ENCODE data around the gene ARMS2. TPM values are rescaled to one million over a fixed set of nuclear protein-coding genes. Genes with fewer than 3 reads are reported as not detected.

The ARMS2 gene, protein sequence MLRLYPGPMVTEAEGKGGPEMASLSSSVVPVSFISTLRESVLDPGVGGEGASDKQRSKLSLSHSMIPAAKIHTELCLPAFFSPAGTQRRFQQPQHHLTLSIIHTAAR
- not detected in 2 replicates for total RNA-seq

DNA sequence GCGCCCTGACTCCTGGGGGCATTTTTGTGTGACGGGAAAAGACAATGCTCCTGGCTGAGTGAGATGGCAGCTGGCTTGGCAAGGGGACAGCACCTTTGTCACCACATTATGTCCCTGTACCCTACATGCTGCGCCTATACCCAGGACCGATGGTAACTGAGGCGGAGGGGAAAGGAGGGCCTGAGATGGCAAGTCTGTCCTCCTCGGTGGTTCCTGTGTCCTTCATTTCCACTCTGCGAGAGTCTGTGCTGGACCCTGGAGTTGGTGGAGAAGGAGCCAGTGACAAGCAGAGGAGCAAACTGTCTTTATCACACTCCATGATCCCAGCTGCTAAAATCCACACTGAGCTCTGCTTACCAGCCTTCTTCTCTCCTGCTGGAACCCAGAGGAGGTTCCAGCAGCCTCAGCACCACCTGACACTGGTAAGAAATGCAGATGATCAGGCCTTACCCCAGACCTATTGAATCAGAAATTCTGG lies at the start of gene ARMS2:
Gene ARMS2 (plus strand): TSS at position 51 of the 478 bp plus-strand sequence. CDS start 75 bp downstream, at position 126.
- no peak for DNase-seq (ENCODE audit: low read depth in 2 of 2)

DNA sequence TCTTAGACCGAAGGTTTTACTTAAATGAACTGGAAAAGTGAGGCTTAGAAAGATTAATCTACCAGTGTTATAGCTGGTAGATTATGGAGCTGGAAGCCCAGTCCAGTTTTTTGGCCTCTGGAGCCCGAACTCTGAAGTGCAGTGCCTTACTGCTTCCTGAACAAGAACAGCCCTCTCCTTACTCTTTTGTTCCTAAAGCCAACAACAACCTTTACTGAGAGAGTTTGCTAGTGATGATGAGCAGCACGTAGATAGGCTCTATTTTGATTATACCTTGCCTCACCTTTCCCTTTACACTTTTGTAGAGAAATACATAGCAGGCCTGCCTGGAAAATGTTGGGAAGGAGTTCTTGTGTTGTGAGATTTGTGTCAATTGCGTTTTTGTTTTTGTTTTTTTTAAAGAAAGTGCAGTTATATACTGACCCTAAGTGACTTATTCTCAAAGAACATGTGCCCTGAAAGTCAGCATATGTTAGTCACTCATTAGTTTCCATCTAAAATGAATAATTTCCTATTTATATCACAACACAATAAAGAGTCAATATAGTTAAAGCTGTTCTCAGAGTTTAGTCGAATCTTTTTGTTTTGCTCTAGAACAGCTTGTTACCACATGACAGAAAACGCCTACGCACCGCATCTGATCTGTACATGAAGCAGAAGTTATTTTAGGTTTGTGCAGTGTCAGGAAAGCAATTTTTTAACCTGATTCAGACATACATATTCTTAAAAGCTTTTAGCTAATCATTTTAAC lies 46.9 kb upstream of the ARMS2 start:
- DNase-seq (ENCODE audit: low read depth in 2 of 2), result peak in 1 of 2 donors; percentile 19

DNA sequence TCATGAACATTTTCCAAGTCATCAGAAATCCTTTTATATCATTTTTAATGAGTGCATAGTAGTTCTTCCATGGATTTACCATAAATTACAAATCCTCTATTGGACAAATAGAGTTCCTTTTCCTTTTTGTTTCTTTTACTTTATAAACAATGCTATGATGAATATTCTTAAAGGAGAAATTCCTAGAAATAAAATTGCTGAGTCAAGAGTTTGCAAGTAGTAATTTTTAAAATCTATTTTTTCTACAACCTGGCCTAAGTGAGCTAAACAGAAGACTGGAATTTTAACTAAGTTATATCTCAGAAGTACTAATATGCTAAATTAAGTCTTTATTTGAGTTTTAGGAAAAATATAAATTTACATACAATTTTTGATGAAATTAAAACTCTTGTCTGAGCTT lies 41.1 kb upstream of the ARMS2 start:
- DNase-seq (ENCODE audit: low read depth in 2 of 2), result no peak

DNA sequence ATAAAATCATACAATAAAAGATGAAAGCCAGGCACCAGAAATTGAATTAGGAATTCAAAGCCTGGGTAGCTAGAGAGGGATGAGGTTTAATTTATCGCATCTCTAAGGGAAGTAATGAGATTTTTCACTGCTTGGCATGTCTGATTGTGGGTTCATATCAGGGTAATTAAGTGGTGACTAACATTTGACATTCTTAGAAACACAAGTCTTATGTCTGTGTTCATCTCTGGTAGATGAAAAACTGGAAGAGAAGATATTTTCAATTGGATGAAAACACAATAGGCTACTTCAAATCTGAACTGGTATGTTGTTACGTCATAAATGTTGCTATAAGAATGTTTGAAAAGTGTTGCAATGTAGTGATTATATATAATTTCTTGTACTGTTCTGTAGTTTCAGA lies 36.8 kb upstream of the ARMS2 start:
- DNase-seq (ENCODE audit: low read depth in 2 of 2), result no peak

DNA sequence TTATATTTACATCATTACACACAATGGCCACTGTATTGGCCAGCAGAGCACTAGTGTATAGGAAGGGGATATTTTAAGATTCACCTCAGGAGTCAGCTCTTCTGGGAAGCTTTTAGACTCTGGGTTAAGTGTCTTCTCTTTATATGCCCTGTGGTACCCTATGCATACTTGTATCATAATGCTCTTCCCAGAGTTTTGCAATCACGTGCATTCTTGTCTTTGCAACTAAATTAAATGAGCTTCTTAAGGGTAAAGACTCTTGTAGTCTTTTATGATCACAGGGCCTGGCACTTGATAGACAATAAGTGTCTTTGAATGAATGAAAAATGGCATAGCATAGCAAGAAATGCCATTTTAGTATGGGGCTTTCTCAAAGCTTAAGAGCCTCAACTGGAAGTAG lies 35.4 kb upstream of the ARMS2 start:
- DNase-seq (ENCODE audit: low read depth in 2 of 2), result no peak

DNA sequence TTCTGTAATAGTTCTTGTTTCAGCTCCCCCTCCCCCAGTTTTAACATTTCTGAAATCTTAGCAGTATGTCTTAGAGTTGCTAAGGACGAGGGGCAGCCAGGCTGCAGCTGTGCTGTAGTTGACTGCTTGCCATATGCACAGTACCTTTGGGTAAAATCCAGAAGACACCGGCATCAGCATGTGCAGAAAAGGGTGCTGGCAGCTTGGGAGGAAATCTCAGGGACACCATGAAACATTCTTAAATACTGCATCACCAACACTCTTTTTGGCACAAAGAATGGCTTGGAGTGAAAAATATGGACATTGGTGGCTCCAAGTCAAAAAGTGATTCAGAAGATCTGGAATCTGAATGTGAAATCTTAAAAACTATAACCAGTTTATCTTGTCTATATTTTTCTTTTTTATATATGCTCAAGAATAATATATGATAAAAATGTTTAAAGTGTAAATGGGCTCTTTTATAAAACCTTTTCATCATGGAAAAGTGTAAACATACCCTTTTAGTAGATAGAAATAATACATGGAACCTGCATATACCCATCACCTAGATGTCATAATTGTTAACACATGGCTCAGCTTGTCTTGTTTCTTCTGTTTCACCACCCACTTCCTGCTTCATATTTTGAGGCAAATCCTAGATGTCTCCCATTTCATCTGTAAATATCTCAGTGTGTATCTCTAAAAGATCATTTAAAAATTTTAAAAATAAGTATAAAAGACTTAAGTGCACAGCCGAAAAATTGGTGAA lies 34.4 kb upstream of the ARMS2 start:
- DNase-seq (ENCODE audit: low read depth in 2 of 2), result peak in 1 of 2 donors; percentile 27

DNA sequence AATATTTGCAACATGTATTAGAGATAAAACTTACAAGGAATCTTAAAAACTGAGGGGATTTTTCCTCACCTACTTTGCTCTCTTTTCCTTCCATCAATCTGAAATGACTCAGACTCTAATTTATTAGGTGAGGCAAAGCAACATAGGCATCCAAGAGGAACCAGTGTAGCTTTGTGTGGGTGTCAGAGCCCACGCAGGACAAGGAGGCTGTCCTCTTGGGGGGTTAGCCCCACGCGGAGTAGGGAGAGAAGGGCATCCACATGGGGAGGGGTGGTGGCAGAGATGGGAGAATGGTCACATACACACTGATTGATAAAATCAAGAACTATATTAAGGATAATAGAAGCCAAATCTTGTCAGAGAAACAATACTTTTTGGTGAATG lies 33.8 kb upstream of the ARMS2 start:
- no peak for DNase-seq (ENCODE audit: low read depth in 2 of 2)

DNA sequence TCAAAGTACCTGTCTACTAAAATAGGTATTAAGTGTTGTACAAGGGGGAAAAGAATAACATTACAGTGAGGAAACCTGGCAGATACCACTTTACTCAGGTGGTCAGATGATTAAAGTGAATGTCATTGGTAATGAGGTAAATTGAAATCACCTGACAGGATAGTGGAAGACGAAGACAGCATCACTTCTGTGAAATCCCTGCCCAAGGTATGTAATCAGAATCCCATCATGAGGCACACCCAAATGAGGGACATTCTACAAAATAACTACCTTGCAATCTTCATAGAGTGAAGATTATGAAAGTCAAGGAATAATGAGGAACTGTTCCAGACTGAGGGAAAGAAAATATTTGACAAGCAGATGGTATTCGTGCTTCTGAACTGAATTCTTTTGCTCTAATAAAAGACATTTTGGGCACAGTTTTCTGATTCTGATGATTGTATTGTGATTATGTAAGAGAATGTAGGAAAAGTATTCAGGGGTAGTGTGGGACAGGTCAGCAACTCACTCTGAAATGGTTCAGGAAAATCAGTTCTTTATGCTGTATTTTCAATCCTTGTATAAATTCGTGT lies 33.3 kb upstream of the ARMS2 start:
- no peak for DNase-seq (ENCODE audit: low read depth in 2 of 2)

DNA sequence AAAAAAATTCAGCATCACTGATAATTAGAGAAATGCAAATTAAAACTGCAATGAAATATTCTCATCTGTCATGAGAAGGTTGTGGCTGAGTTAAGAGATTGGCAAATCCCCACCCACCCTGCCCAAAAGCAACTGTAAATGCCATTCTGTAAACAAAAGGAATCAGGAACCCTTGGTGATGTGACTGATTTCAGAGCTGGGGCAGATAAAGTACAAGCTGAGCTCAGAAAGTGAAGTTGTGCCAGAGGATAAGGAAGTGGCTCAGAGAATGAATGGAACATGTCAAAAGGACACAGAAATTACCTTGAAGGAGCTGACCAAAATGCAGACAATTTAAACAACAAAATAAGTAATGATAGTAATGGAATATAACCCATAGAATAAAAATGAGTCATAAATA lies 32.7 kb upstream of the ARMS2 start:
- DNase-seq (ENCODE audit: low read depth in 2 of 2), result peak in 1 of 2 donors; percentile 20

DNA sequence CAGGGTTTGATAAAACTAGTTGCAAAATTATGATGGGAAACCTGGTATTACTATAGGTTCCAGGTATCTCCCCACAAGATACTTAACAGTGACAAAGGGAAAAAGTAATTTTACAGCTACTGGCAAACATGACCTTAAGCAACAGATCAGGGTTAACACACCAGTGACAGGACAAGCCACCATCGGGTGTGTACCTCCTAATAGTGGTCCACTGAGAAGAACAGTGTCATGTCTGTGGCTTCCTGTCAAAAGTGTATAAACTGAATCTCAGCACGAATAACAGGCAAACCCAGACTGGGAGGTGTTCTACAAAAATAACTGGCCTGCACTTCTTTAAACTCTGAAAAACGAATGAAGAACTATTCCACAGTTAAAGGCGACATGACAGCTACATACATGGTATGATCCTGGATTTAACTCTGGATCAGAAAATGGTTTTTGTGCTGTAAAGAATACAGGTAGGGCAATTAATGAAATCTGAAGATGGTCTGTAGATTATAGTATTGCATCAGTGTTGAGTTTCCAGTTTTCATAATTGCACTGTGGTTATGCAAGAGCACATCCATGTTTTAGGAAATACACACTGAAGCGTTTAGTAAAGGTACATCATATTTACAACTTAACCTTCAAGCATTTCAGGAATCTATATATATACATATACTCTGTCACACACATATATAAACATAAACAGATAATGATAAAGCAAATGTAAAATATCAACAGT lies 32.0 kb upstream of the ARMS2 start:
- DNase-seq (ENCODE audit: low read depth in 2 of 2), result no peak

DNA sequence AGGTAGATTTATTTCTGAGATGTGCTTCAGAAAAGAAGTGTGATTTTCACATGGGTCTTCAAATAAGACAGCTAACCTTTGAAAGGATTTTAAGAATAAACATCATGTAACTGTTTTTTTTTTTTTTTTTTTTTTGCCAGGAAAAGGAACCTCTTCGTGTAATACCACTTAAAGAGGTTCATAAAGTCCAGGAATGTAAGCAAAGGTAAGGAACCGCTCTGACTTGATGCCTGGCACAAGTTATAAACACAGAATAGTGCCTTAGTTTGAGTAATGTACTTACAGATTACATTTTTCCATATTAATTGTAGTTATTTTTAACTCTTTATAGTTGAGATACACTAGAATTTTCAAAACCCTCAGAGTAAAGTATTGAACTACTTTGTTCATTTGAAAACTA lies 30.4 kb upstream of the ARMS2 start:
- DNase-seq (ENCODE audit: low read depth in 2 of 2), result no peak

DNA sequence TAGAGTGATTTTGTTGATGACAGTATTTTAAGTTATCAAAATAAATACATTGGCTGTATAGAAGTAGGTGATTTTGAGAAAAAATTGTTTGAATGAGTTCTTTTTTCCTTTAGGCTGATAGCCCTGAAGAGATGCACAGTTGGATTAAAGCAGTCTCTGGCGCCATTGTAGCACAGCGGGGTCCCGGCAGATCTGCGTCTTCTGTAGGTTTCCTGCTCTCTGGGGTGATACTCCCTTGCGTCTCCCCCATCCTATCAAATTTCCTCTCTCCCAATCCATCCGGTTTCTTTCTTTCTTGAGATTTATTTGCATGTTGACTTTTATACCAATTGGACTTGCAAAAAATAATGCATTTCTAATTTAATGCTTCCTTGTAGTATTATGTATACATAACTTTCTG lies 27.6 kb upstream of the ARMS2 start:
- no peak for DNase-seq (ENCODE audit: low read depth in 2 of 2)

DNA sequence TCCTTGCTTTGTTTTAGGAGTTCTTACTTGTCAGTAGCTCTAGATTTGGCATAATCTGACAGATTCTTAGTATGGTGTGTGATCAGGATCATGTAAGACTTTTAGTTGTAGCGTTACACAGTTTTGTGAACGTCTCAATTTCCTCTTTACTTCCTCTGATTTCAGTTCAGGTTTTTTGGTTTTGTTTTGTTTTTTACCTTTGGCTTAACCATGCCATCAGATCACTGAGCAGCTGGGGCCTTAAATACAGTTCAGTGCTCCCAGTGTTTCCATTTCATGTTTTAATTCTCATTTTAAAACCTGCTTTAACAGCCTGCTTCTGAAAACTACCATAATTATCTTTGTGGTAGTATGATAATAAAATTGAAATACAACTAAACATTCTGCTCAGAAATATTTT lies 27.2 kb upstream of the ARMS2 start:
- no peak for DNase-seq (ENCODE audit: low read depth in 2 of 2)

DNA sequence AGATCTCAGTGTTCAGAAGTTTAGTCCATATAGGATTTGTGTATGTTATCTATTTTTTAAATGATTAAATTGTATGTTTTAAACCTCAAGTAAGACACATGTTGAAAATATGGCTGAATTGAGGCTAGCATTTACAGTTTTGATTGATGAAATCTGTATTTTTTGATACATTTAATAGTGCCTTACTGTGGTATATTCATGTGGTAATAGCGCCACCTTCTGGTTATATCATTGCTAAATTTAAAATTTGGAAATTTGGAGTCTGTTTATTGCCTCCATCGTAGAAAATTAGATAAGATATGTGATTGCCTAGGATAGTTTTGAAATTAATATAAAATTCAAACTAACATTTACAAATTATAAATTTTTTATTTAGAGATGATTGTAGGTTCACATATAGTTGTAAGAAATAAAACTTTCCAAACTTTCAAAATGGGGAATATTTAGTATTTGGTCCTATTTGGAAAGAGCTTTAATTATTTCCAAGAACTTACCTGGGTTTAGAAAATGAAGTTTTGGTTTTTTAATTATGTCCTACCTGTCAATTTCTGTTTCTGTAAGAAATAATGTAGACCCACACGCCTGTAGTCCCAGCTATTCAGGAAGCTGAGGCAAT lies 19.1 kb upstream of the ARMS2 start:
- DNase-seq (ENCODE audit: low read depth in 2 of 2), result peak; percentile 54 to 68

DNA sequence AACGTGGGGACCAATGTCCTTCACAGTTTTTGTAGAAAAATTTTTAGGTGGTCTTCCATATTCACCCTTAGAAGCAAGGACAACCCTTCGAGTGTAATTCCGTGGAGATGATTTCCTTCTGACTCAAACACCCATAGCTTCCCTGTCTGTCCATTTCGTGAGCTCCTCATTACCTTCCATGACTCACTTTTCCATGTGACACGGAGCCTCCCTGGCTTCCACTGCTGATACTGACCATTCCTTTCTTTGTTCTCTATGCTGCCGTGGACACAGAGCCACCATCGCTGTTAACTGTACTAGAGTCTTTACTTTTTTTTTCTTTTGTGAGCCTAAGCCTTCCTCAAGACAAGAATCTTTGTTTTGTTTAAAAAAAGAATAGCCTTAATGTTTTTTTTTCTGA lies 12.5 kb upstream of the ARMS2 start:
- DNase-seq (ENCODE audit: low read depth in 2 of 2), result peak; percentile 37 to 68

DNA sequence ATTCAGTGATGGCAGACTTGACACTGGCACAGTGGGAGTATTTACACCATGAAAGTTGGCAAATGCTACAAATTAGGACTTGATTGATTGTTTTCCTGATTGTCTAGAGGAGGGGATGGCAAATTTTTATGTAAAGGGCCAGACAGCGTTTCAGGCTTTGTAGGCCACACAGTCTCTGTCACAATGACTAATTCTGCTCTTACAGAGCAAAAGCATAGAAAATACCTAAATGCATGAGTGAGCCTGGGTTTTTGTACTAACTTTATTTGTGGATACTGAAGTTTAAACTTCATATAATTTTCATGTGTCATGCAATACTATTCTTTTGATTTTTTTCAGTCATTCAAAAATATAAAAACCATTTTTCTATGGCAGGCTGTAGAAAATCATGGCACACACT lies 9.0 kb upstream of the ARMS2 start:
- DNase-seq (ENCODE audit: low read depth in 2 of 2), result no peak

DNA sequence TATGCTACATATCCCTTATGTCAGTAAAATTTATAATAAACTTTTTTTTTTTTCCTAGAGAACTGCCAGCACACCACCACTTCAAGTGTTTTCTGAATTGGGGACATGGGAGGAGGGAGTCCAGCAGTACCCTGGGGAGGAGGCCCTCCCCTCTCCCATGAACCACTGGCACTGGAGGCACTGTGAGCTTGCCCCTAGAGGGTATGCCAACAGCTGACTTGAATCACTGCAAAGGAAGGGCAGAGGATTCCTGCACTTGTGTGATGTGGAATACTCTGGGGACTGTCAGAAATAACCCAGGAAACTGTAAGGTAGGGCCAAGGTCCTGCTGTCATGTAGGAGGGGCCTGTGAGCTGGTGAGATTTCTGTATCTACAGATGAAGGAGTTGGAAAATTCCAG lies 8.5 kb upstream of the ARMS2 start:
- no peak for DNase-seq (ENCODE audit: low read depth in 2 of 2)

DNA sequence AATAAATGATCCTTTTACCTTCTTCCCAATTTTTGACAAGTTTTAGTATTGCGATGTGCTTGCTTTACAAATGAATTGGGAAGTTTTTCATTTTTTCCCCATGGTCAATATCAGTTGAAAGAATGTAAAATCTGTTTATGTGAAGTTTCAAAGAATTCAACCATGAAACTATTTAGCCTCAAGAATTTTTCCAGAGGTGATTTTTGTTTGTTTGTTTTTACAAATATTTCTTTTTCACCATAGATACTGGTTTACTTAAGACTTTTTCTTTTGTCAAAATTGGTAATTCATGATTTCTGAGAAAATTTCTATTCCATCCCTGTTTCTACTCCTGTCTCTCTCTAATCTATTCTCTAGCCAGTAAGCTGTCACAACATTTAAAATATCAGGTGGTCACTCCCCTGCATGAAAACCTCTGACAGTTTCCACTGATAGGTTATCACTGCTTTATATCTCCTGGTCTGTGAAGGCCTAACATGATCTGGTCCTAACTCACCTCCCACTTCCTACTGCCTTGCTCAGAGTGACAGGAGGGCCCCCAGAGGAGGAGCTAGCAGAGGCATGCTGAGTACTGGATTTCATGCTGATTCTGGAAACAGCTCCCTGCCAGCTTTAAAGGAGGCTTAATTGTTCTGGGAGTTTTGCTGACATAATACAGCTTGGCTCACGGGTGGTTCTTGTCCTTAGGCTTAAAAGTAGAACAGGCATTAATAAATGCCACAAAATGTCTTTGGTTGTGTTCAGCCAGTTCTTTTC lies 7.6 kb upstream of the ARMS2 start:
- DNase-seq (ENCODE audit: low read depth in 2 of 2), result peak in 1 of 2 donors; percentile 36

DNA sequence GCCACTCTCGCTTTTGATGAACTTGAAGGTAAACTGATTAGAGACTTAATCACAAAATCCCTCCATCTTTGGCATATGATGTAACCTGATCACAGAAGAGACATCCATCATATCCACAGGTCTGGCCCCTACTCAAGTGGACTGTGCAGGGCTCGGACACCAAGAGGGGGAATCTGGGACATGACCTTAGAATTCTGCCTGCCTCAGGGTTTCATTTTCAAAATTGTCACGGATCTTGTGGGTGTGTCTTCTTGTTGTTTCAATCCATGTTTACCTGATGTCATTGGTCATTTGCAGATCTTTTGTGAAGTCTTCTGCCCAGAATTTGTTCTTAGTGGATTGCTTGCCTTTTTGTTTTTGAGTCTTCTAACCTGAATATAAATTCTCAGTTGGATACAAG lies 5.9 kb upstream of the ARMS2 start:
- DNase-seq (ENCODE audit: low read depth in 2 of 2), result no peak

DNA sequence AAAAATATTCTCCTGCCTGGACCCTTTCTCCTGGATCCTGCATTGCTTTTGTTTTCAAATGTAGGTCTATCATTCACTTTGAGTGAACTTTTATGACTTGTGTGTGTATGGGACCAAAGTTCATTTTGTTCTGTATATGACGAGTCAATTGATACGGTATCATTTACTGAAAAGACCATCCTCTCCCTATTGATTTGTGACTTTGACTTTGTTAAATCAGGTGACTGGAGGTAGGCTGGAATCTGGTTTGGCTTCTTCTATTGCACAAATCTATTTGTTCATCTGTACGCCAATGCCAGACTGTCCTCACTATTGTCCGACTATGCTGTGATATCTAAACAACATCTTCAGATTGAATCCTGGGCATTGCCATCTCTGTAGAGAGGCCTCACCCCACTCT lies 5.3 kb upstream of the ARMS2 start:
- no peak for DNase-seq (ENCODE audit: low read depth in 2 of 2)

Data from lung microvascular endothelial cell (primary cell).